Endometrial microvascular endothelial cells (primary cell): ENCODE measurements around the gene CTTN. TPM values are rescaled to one million over a fixed set of nuclear protein-coding genes. Genes with fewer than 3 reads are reported as not detected.

ENCODE experiments used
- in situ Hi-C: cut with HindIII; loops from 2 replicates; pipeline ENCODE4 v1.10.0; 2017; ENCODE audit warnings: low sequenced_read_pairs, low pct_unique_long_range_greater_than_20kb; ENCODE audit errors: inconsistent ontology term
- total RNA-seq: library from RNA; depleted of rRNA; stranded (reverse); fragments of >200 nt; gene quantifications from one replicate; pipeline ENCODE4 v1.2.3, GENCODE V29; 2015; ENCODE audit errors: inconsistent ontology term

CTTN gene
- total RNA-seq, result 170 TPM

DNA sequence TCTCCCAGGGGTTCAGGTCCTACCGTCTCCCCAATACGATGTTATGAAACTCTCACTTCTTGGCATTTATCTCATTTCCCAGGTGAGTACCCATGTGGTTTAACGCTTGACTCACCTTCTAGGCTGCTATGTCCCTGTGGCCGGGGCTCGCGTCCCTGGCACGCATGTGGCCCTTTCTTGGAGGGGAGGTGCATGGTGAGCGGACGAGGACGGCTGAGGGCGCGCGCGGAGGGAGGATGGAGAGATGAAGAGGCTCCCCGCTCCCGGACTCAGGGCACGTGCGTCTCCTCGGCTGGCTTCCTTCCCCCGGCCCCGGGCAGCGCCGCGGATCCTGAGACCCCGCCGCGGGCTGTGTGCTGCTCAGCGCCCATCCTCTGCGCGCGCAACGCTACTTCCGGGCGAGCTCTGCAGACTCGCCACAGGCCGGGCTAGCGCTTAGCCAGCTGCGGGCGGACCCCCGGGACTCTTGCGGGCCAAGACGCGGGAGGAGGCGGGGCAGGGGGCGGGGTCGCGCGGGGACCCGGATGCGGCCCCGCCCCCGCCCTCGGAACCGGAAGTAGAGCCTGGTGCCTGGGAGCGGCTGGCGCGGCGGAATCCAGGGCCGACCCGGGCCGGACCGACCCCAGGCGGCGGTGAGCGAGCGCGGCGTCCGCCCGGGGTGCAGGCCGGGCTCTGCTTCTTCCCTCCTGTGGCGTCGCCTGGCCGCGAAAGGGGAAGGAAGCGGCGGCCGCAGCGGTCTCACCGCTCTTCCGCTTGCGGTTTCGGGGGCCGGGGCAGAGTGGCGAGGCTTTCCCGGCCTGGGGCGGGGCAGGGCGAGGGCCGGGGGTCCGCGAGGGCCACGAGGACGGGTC, at the start of gene CTTN:
CTTN (plus strand) TSS at position 547 of the 851 bp plus-strand sequence. CDS start 8,769 bp downstream, outside the sequence.
- in situ Hi-C loops, result no loop called here

DNA sequence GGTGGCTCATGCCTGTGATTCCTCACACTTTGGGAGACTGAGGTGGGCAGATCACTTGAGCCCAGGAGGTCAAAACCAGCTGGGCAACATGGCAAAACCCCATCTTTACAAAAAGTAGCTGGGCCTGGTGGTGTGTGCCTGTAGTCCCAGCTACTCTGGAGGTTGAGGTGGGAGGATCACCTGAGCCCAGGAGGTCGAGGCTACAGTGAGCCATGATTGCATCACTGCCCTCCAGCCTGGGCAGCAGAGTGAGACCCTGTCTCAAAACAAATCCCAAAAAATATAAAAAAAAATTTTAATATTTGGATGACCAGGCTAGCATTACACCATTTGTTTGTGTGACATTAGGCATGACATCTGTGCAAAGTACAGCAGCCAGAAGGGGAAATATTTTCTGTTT, 49.7 kb upstream of the CTTN start:
- in situ Hi-C loops, result no loop called here

DNA sequence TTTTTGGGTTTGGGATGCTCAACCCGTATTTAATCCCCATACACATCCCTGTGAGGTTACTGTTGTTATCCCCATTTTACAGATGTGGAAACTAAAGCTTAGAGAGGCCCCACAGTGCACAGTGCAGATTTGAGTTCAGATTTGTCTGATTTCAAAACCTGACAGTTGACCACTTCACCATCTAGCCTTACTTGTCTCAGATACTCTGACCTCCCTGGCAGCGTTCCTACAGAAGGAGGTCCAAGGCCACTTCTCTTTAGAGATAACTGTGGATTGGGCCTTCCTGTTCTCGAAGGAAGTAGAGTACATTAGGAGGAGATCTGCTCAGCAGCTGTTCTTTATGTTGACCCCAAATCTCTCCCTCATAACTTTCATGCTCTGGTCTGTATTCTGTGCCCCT, 46.7 kb upstream of the CTTN start:
- in situ Hi-C loops, result no loop called here

DNA sequence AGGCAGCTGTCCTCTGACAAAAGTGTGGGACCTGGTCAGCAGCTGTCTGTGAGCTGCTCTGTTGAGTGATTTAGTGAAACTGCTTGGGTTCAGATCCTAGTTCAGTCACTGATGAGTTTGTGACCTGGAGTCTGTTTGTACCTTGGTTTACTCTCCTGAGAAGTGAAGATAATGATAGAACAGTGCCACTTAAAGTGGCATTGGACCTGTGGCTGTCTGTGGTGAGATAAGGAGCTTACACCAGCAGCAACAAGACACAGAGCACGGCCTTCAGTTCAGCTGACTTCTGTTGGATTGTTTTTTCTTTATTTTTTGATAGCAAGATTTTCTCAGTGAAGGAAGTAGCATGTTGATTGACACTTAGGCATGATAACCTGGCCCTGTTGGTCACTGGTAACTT, 46.2 kb upstream of the CTTN start:
- in situ Hi-C loops, result no loop called here

DNA sequence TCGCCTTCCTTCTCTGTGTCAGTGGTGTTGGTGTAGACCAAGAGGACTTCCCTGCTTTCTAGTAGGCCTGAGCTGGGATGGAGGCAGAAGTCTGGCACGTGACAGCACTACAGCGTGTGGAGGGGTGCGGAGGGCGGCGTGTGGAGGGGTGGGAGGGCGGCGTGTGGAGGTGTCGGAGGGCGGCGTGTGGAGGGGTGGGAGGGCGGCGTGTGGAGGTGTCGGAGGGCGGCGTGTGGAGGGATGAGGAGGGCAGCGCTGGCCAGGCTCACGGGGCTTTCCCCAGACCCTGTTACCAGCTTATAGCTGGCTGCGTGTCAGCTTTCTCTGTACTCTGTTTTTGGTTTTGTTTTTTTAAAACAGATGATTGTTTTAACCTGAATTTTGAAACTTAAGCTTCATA, 45.7 kb upstream of the CTTN start:
- in situ Hi-C loops, result no loop called here

DNA sequence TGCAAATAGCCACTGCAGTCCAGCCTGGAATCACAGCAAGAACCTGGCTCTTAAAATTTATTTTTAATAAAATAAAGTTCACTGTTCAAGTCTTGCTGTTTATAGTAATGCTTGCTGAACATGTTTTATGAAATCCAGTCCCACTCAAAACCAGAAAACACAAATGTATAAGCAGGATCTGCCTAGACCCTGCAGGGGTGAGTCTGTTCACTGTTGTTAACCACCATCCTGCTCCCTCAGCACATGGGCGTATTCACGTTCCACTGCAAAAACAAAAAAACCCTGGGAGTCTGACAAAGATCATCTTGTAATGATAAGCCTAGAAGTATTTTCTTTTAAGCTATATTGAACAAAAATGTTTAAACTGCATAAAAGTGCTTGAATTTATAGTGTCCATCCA, 45.0 kb upstream of the CTTN start:
- in situ Hi-C loops, result no loop called here

DNA sequence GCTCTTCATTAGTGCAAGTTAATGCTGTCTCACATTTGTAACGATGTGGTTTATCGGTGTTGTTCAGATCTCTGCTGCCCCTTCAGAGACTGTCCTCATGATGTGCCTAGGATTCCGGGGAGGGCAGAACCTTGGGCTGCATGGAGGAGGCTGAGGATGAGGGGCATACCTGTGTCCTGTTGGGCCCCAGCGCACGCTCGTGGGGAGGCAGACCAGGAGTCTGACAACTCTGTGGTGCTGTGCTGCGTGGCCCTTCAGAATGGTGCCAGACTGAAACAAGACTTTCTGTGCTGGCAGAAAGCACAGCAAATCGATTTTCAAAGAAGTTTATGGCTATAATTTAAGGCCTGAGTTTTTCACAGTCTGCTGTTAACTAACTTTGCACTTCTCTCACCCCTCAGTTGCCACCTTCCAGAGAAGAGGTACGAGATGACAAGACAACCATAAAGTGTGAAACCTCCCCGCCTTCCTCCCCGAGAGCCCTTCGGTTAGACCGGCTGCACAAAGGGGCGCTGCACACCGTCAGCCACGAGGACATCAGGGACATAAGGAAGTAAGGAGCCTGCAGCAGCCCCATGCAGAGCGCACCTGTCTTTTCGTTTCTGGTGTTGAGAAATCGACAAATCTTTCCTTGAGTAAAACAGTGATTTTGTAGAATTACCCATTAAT, 44.3 kb upstream of the CTTN start:
- in situ Hi-C loops, result no loop called here

DNA sequence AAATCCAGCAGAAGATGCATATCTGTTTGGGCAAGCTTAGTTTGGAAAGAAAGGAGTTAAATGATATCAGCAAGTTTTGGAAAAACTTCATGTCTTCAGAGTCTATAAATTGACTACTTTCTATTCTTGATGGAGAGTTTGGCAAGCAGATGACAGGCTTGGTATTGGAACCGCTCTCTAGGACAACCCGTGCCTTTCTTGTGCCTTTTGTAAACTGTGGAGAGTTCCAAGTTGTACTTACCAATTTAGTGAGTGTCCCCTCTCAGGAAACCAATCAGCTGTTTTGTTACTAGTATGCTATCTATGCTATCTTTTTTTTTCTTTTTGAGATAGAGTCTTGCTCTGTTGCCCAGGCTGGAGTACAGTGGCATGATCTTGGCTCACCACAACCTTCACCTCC, 43.7 kb upstream of the CTTN start:
- in situ Hi-C loops, result no loop called here

DNA sequence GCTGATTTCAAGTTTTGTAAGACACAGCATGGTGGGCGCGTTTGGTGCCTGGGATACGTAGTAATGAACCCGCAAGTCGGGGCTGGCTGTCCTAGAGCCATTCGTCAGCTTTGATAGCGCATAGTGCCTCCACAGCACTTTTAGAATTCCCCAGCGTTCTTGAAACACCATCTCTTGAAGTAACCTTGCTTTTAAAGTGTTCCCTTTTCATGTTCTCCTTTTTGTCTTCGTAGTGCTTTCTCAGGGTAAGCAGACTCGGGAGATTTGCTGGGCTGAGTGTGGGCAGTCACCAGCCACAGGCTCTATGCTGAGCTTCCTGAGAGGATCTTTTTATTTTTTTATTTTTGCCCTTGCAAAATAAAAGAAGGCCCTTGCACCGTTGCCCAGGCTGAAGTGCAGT, 39.6 kb upstream of the CTTN start:
- in situ Hi-C loops, result no loop called here

DNA sequence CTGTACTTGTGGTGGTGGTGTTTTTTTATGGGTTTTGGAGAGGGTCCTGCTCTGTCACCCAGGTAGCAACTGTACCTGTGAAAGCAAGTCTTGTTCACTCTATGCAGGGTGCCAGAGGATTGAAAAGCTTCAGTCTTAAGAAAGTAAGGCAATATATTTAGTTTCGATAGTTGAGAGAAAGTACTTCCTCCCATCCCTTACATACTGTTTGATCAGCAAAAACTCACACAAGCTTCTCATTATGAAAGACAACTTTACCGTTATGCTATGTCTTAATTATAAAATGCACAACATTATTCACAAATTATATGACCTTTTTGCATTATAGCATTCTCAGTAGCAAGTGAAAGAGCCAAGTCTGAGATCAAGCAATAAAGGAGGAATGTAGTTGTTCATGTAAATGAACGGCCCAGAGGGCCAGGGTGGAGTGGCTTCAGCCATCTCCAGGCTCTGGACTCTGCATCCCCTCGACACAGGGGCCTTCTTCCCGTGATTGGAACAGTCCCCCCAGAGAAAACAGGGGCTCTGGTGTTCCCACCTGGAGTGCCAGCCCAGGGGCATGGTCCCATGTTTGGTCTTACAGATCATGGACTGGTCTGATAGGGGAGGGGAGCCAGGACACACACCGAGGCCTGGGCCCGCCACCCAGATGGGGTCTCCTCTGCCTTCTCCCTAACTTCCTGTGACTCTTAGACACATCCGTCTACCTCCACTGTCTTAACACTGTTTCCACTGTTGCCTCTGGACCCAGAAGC, 38.7 kb upstream of the CTTN start:
- in situ Hi-C loops, result no loop called here

DNA sequence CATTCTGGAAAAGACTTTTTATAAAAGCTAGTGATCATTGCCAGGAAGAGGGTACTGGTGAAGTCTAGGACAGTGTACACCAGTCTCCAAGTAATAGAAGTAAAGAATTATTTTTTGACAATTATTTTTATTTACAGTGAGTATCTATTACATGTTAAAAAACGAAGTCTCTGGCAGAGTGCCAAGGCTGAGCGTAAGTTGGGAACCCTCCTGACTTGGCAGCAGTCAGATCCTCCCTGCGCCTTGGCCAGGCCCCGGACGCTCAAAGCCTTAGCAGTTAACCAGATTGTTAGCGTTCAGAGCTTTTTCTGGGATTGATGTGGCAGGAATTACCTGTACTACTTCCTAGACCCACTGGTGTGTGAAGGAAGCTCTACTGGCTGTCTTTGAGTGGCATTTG, 38.1 kb upstream of the CTTN start:
- in situ Hi-C loops, result no loop called here

DNA sequence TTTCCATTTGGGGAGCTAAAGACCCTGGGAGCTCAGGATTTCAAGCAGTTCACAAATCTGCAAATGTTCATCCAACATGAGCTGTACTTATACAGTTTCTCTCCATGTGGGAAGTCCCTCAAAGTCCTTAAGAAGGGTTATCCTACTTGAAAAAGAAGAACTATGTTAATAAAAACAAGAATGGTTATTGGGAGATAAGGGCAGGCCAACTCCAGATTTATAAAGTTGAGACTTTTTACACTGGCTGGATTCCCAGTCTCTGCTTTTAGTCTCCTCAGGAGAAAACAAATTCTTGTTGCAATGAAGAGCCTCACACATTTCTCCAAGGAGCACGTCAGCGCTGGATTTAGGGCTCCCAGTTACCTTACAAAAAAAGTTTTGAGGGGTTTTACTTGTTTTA, 34.2 kb upstream of the CTTN start:
- in situ Hi-C loops, result no loop called here

DNA sequence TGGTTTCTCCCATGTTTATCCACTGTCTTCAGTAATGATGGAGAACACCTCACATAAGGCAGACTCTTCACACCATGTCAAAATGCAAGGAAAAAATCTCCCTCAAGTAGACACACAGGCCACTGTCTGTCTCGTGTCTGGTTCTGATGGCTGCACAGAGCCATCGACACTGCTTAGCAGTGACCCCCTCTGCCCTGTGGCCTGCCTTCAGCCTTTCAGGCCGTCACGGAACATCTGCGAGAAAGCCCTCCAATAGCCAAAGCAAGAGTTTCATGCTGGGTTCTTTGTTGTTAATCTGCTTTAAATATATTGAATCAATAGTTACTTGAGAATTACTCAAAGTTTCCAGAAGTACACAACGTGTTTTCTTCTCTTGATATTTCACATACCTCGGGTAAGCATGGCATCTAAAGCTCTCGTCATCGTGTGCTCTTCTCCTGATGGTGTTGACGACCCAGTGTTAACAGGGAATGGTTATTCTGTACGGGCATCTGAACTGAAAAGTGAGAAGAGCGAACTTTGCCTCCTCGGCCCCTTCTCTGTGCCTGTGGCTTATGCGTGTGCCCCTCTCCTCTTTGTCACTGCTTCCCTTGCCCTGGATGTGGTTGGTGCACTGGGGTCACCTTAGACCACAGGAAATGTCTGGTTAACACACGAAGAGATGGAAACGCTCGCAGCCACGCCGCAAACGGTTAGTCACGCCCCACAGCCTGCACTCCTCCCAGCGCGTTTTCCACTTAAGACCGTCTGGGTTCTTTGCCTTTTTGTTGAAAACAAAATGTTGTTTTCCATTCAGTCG, 33.4 kb upstream of the CTTN start:
- in situ Hi-C loops, result no loop called here

DNA sequence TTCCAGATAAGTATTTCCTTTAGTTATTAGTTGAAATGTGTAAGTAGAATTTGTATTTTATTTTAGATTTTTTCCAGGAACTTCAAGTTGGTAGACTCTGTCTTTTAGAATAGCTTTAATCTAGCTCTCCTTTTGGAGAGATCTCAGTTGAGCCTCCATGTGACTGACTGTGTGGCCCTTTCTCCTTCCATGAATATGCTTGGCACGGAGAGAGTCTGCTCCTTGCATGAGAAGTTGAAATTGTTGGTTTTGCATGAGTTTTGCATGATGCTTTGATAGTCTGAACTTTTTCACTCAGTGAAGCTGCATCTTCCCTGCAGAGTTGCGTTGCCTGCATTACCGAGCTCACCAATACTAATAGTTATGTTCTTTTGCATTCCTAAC, 32.8 kb upstream of the CTTN start:
- in situ Hi-C loops, result no loop called here

DNA sequence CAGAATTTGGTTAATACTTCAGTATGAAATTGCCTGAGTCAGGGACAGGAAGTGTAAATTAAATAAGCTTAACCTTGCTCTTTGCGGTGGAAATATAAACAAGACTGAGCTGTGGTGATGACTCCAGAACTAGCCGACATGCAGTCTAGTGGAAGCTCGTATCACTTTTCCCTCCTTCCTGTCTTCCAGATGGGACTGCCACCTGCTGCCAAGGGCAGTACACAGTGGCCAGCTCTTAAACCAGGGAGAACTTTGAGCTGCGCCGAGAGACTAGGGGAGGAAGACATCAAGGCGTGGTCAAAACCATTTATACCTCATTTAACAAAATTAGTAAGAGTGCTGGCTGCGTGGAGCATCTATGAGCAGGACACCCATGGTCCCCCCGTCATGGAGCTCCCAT, 31.3 kb upstream of the CTTN start:
- in situ Hi-C loops, result no loop called here

DNA sequence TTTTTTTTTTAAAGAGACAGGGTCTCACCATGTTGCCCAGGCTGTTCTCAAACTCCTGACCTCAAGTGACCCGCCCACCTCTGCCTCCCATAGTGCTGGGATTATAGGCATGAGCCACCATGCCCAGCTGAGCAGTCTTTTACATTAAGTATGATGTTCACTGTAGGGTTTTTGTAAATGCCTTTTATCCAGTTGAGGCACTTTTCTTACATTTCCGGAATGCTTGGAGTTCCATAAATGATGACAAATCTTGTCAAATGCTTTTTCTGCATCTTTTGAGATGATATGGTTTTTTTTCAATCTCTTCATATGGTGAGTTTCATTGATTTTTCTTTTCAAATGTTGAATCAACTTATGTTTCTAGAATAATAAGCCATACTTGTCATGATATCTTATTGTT, 29.4 kb upstream of the CTTN start:
- in situ Hi-C loops, result no loop called here

DNA sequence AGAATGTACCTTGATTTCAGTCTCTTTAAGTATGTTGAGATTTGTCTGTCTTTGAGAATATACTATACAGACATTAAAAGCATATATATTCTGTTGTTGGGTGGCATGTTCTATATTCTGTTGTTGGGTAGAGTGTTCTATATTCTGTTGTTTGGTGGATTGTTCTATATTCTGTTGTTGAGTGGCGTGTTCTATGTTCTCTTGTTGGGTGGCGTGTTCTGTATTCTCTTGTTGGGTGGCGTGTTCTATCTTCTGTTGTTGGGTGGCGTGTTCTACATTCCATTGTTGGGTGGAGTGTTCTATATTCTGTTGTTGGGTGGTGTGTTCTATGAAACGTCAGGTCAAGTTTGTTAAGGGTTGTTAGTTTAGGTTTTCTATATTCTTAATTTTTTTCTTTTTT, 27.1 kb upstream of the CTTN start:
- in situ Hi-C loops, result no loop called here

DNA sequence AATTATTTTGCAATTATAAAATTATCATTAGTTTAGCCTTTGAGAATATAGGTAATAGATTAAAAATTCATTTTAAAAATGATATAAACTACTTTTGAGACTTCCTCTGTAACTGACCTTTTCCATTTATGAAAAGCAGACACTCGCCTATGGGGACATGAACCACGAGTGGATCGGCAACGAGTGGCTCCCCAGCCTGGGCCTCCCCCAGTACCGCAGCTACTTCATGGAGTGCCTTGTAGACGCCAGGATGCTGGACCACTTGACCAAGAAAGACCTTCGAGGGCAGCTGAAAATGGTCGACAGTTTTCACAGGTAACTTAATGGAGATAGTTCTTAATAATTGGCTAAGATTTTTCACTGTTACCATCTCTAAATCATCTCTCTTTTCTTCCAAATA, 26.3 kb upstream of the CTTN start:
- in situ Hi-C loops, result no loop called here

DNA sequence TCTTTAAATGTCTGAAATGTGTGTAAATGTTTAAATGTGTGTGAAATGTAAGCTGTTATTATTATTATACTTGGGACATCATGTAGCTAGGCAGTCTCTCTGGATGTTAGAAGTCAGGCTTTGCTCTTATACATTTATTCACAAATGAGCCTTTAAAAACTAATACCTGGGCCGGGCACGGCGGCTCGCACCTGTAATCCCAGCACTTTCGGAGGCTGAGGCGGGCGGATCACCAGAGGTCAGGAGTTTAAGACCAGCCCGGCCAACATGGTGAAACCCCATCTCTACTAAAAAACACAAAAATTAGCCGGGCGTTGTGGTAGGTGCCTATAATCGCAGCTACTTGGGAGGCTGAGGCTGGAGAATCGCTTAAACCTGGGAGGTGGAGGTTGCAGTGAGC, 21.7 kb upstream of the CTTN start:
- in situ Hi-C loops, result no loop called here
